Natural killer cell (primary cell): ENCODE data around the gene RPIA. TPM values are rescaled to one million over a fixed set of nuclear protein-coding genes. Genes with fewer than 3 reads are reported as not detected.

Experiments used
- ATAC-seq, 3 donors: fragments of 150-1000 bp in 2 of 3; fragments of 200-7000 bp in 1 of 3; cut with Tn5 transposase; 1 replicate in 1 of 3; 2 replicates in 2 of 3; pipeline ENCODE4 v1.10.0; 2021; ENCODE audit warnings: mild to moderate bottlenecking in 2 of 3, moderate library complexity in 2 of 3
- DNase-seq, 2 donors: peaks; one replicate each; pipeline versions ENCODE4 v3.0.0 to v3.0.0-alpha.2; 2013 to 2021; ENCODE audit warnings: mixed read lengths in 1 of 2
- H3K27ac ChIP-seq: one replicate; pipeline ENCODE4 v1.5.1; 2013; ENCODE audit warnings: mild to moderate bottlenecking, low read length
- H3K27me3 ChIP-seq: one replicate; pipeline ENCODE4 v1.6.1; 2013; ENCODE audit warnings: low read length; ENCODE audit not compliant: control insufficient read depth, insufficient read depth
- H3K36me3 ChIP-seq: one replicate; pipeline ENCODE4 v1.6.1; 2013; ENCODE audit warnings: low read length; ENCODE audit not compliant: control insufficient read depth, insufficient read depth
- H3K4me1 ChIP-seq: one replicate; pipeline ENCODE4 v1.6.1; 2013; ENCODE audit warnings: low read length; ENCODE audit not compliant: control insufficient read depth, insufficient read depth
- H3K4me3 ChIP-seq: one replicate; pipeline ENCODE4 v1.5.1; 2013; ENCODE audit warnings: low read length
- H3K9me3 ChIP-seq: one replicate; pipeline ENCODE4 v1.6.1; 2013; ENCODE audit warnings: low read length; ENCODE audit not compliant: control insufficient read depth, insufficient read depth
- H3K27ac Mint-ChIP-seq, 2 donors: one replicate each; pipeline ENCODE4 v1.8.0; 2022; ENCODE audit warnings: mild to moderate bottlenecking in 2 of 2, mixed read lengths in 2 of 2, moderate library complexity in 1 of 2
- H3K27me3 Mint-ChIP-seq, 2 donors: one replicate each; pipeline ENCODE4 v1.8.0; 2022; ENCODE audit warnings: low read depth in 2 of 2, mixed read lengths in 2 of 2
- H3K36me3 Mint-ChIP-seq: one replicate; pipeline ENCODE4 v1.8.0; 2022; ENCODE audit warnings: mixed read lengths
- H3K4me1 Mint-ChIP-seq, 2 donors: one replicate each; pipeline ENCODE4 v1.8.0; 2022; ENCODE audit warnings: mixed read lengths in 2 of 2
- H3K4me3 Mint-ChIP-seq: one replicate; pipeline ENCODE4 v1.8.0; 2022; ENCODE audit warnings: mild to moderate bottlenecking, moderate library complexity, mixed read lengths
- H3K9me3 Mint-ChIP-seq, 2 donors: one replicate each; pipeline ENCODE4 v1.8.0; 2022; ENCODE audit warnings: mixed read lengths in 2 of 2
- CTCF ChIP-seq: fragments of 200-600 bp; IDR thresholded peaks from one replicate; pipeline ENCODE4 v1.8.0; 2022; ENCODE audit warnings: antibody characterized with exemption
- WGBS: methylation state at CpG from one replicate; pipeline ENCODE4 v1.1.7; 2013; ENCODE audit warnings: missing lambda C conversion rate; ENCODE audit not compliant: insufficient coverage; 5-methylcytosine and 5-hydroxymethylcytosine counted together
- intact Hi-C: fragments of 100-400 bp; cut with micrococcal nuclease; formaldehyde crosslinking; loops from one replicate; pipeline ENCODE4 v1.14.2; 2022
- total RNA-seq, 4 donors: library from RNA; stranded (reverse); fragments of 120-200 nt in 1 of 4; gene quantifications; one replicate each; pipeline versions ENCODE4 v1.2.3 to v1.2.4, GENCODE V29; 2013 to 2022

The RPIA gene
- total RNA-seq, 3 donors from 2014 or later (not counting 1 experiment from before 2014, with no cell fraction given): 21.4 to 24.1 (median 22.4) TPM

GRCh38 chr2:88686320-88686719, 5.2 kb upstream of the RPIA start:
- H3K9me3 ChIP-seq: no peaks in the 10 kb centered on the region
- no peak for DNase-seq
- intact Hi-C loops: no loop called here
- TF ChIP-seq CTCF: no peak
- H3K4me1 Mint-ChIP-seq: peaks cover 16 to 20% of the 10 kb centered on the region in 2 donors
- H3K27ac ChIP-seq: no peak overlapping the region
- H3K4me1 ChIP-seq: peaks cover 8% of the 10 kb centered on the region
- peaks cover 8 to 14% of the 10 kb centered on the region in 2 donors for H3K27me3 Mint-ChIP-seq
- H3K9me3 Mint-ChIP-seq: no peaks in the 10 kb centered on the region
- no peak overlapping the region for H3K27ac Mint-ChIP-seq
- no peak overlapping the region for H3K4me3 Mint-ChIP-seq
- no peak for ATAC-seq
- H3K27me3 ChIP-seq: no peaks in the 10 kb centered on the region
- no peaks in the 10 kb centered on the region for H3K36me3 ChIP-seq
- H3K36me3 Mint-ChIP-seq: peaks cover 15% of the 10 kb centered on the region
- no peak overlapping the region for H3K4me3 ChIP-seq
- WGBS: 90% methylated on average over 3 of the region's 4 CpGs

GRCh38 chr2:88687384-88687783, 4.1 kb upstream of the RPIA start:
- Histone ChIP-seq H3K4me3 (no peak overlapping the region), H3K27me3 (no peaks in the 10 kb centered on the region), H3K27ac (no peak overlapping the region), H3K36me3 (no peaks in the 10 kb centered on the region), H3K9me3 (no peaks in the 10 kb centered on the region), H3K4me1 (peaks cover 12% of the 10 kb centered on the region)
- ATAC-seq (no peak), DNase-seq (no peak)
- H3K27me3 Mint-ChIP-seq: peaks cover 4 to 14% of the 10 kb centered on the region in 2 donors
- no peak for TF ChIP-seq CTCF
- intact Hi-C loops: no loop called here
- no peak overlapping the region for H3K4me3 Mint-ChIP-seq
- H3K4me1 Mint-ChIP-seq: peaks cover 27 to 30% of the 10 kb centered on the region in 2 donors
- H3K36me3 Mint-ChIP-seq: peaks cover 15% of the 10 kb centered on the region
- no peak overlapping the region for H3K27ac Mint-ChIP-seq
- no peaks in the 10 kb centered on the region for H3K9me3 Mint-ChIP-seq

GRCh38 chr2:88690591-88691338, 708 bp upstream of the RPIA start:
- DNase-seq: peak in 1 of 2 donors; percentile 70
- Histone ChIP-seq H3K4me3 (peak overlapping the region; percentile 53), H3K4me1 (peaks cover 16% of the 10 kb centered on the region), H3K27me3 (no peaks in the 10 kb centered on the region), H3K9me3 (no peaks in the 10 kb centered on the region), H3K36me3 (no peaks in the 10 kb centered on the region), H3K27ac (peak overlapping the region; percentile 67)
- Mint-ChIP-seq H3K4me1 (peaks cover 46 to 53% of the 10 kb centered on the region in 2 donors), H3K27ac (peak overlapping the region; percentile 89 to 95), H3K36me3 (no peaks in the 10 kb centered on the region), H3K27me3 (no peaks in the 10 kb centered on the region), H3K4me3 (peak overlapping the region; percentile 98), H3K9me3 (no peaks in the 10 kb centered on the region)
- 36% methylated on average over 18 of the region's 20 CpGs for WGBS
- intact Hi-C loops: loop anchor here (2.0 kb wide), 1 partner anchor 64 kb away; the partner anchor contains the start of gene EIF2AK3
- peak in 1 of 3 donors; percentile 14 for ATAC-seq
- TF ChIP-seq CTCF: no peak
